IMR-90 (cell line): ENCODE data around the gene C1orf56. TPM values are rescaled to one million over a fixed set of nuclear protein-coding genes. Genes with fewer than 3 reads are reported as not detected.

Source experiments
- ATAC-seq: fragments of 200-7000 bp; cut with Tn5 transposase; 2 replicates; pipeline ENCODE4 v1.9.1; 2020; ENCODE audit warnings: low read depth, mild to moderate bottlenecking, moderate library complexity
- BruUV-seq: library from RNA; stranded (reverse); fragments of 400-500 nt; replicated peaks from 2 replicates; lab custom pipeline; 2021; lab: Mats Ljungman, UMichigan
- CTCF ChIA-PET: fragments of 300-600 bp; formaldehyde crosslinking; extraction: SDS; loops from one replicate; lab custom pipeline; 2021; ENCODE audit warnings: antibody characterized with exemption; lab: Yijun Ruan, JAX
- POLR2A ChIA-PET: fragments of 300-600 bp; sonication (Branson Sonifier 250); formaldehyde crosslinking; loops from one replicate; lab custom pipeline; 2022; ENCODE audit warnings: antibody characterized with exemption; ENCODE audit not compliant: unreplicated experiment; lab: Charles Lee
- DNase-seq: peaks from one replicate; pipeline ENCODE4 v3.0.0; 2013
- H2AFZ ChIP-seq: replicated peaks from 2 replicates; pipeline ENCODE3; 2013; ENCODE audit warnings: low read length, mild to moderate bottlenecking; ENCODE audit not compliant: poor library complexity
- H2AK5ac ChIP-seq: 2 replicates; pipeline ENCODE4 v1.6.1; 2013; ENCODE audit warnings: low read depth, low read length, inconsistent platforms
- H2AK9ac ChIP-seq: replicated peaks from 2 replicates; pipeline ENCODE3; 2013; ENCODE audit warnings: mild to moderate bottlenecking, low read depth, low read length, moderate library complexity; ENCODE audit not compliant: poor library complexity
- H2BK120ac ChIP-seq: 2 replicates; pipeline ENCODE4 v1.6.1; 2013; ENCODE audit warnings: low read depth, low read length, inconsistent platforms
- H2BK15ac ChIP-seq: 3 replicates; pipeline ENCODE4 v1.6.1; 2013; ENCODE audit warnings: low read depth, low read length, inconsistent platforms
- H2BK20ac ChIP-seq: 2 replicates; pipeline ENCODE4 v1.6.1; 2013; ENCODE audit warnings: low read depth, mild to moderate bottlenecking, inconsistent platforms, low read length, moderate library complexity
- H2BK5ac ChIP-seq: 2 replicates; pipeline ENCODE4 v1.6.1; 2013; ENCODE audit warnings: mild to moderate bottlenecking, low read depth, low read length, inconsistent platforms; ENCODE audit not compliant: poor library complexity, severe bottlenecking
- H3K14ac ChIP-seq: replicated peaks from 2 replicates; pipeline ENCODE4 v1.6.1; 2013; ENCODE audit warnings: low read depth, low read length, inconsistent platforms
- H3K18ac ChIP-seq: 2 replicates; pipeline ENCODE4 v1.6.1; 2013; ENCODE audit warnings: low read depth, low read length, control low read depth
- H3K23ac ChIP-seq: 2 replicates; pipeline ENCODE4 v1.6.1; 2013; ENCODE audit warnings: low read depth, low read length, inconsistent platforms
- H3K27ac ChIP-seq: 2 replicates; pipeline ENCODE4 v1.5.1; 2013; ENCODE audit warnings: mild to moderate bottlenecking, control low read depth, low read length; ENCODE audit not compliant: insufficient read depth
- H3K27me3 ChIP-seq: 2 replicates; pipeline ENCODE4 v1.6.1; 2013; ENCODE audit warnings: low read length; ENCODE audit not compliant: control insufficient read depth, insufficient read depth
- H3K36me3 ChIP-seq: 2 replicates; pipeline ENCODE4 v1.6.1; 2013; ENCODE audit warnings: low read length, mixed read lengths; ENCODE audit not compliant: control insufficient read depth, insufficient read depth
- H3K4ac ChIP-seq: 2 replicates; pipeline ENCODE4 v1.6.1; 2013; ENCODE audit warnings: low read depth, low read length, inconsistent platforms
- H3K4me1 ChIP-seq: 2 replicates; pipeline ENCODE4 v1.6.1; 2013; ENCODE audit warnings: low read length, mixed read lengths; ENCODE audit not compliant: control insufficient read depth, insufficient read depth
- H3K4me2 ChIP-seq: 2 replicates; pipeline ENCODE4 v1.6.1; 2013; ENCODE audit warnings: low read depth, mild to moderate bottlenecking, control low read depth, low read length, moderate library complexity
- H3K4me3 ChIP-seq: 2 replicates; pipeline ENCODE4 v1.5.1; 2013; ENCODE audit warnings: low read depth, mild to moderate bottlenecking, control low read depth, low read length, moderate library complexity; ENCODE audit not compliant: insufficient read depth
- H3K56ac ChIP-seq: 2 replicates; pipeline ENCODE4 v1.6.1; 2013; ENCODE audit warnings: low read length, inconsistent platforms; ENCODE audit not compliant: insufficient read depth; ENCODE audit errors: extremely low read depth
- H3K79me1 ChIP-seq, 2 experiments: 2 replicates each; pipeline ENCODE4 v1.6.1; 2013; ENCODE audit warnings: low read length in 2 of 2, inconsistent platforms in 1 of 2, low read depth in 1 of 2
- H3K9ac ChIP-seq: 2 replicates; pipeline ENCODE4 v1.6.1; 2013; ENCODE audit warnings: low read depth, low read length, control low read depth
- H3K9me1 ChIP-seq: 2 replicates; pipeline ENCODE4 v1.6.1; 2013; ENCODE audit warnings: low read length, inconsistent platforms; ENCODE audit not compliant: insufficient read depth
- H3K9me3 ChIP-seq: 2 replicates; pipeline ENCODE4 v1.6.1; 2013; ENCODE audit warnings: low read length; ENCODE audit not compliant: control insufficient read depth, insufficient read depth
- H4K20me1 ChIP-seq: 2 replicates; pipeline ENCODE4 v1.6.1; 2013; ENCODE audit warnings: low read length, inconsistent platforms; ENCODE audit not compliant: insufficient read depth
- H4K5ac ChIP-seq: 2 replicates; pipeline ENCODE4 v1.6.1; 2013; ENCODE audit warnings: mild to moderate bottlenecking, low read depth, low read length, control low read depth
- H4K8ac ChIP-seq, 2 experiments: 2 replicates each; pipeline ENCODE4 v1.6.1; 2013; ENCODE audit warnings: low read depth in 2 of 2, low read length in 2 of 2, control low read depth in 1 of 2, inconsistent platforms in 1 of 2
- H4K91ac ChIP-seq: 2 replicates; pipeline ENCODE4 v1.6.1; 2013; ENCODE audit warnings: low read depth, low read length, inconsistent platforms; ENCODE audit not compliant: insufficient read depth
- CTCF ChIP-seq: conservative IDR thresholded peaks from 2 replicates; pipeline ENCODE4 v1.5.1; 2012; ENCODE audit warnings: mild to moderate bottlenecking, low read depth, low read length, improper control_type of control experiment
- ELK1 ChIP-seq: fragments of 150-350 bp; IDR thresholded peaks from 2 replicates; pipeline ENCODE4 v1.6.1; 2016; ENCODE audit warnings: low read depth, mild to moderate bottlenecking, low read length, moderate library complexity, borderline replicate concordance
- MAFK ChIP-seq: IDR thresholded peaks from 2 replicates; pipeline ENCODE4 v1.6.1; 2012; ENCODE audit warnings: low read depth, low read length, improper control_type of control experiment
- MAZ ChIP-seq: IDR thresholded peaks from 2 replicates; pipeline ENCODE4 v1.6.1; 2012; ENCODE audit warnings: low read depth, mild to moderate bottlenecking, low read length, improper control_type of control experiment, moderate library complexity, borderline replicate concordance
- NFE2L2 ChIP-seq: fragments of 150-350 bp; IDR thresholded peaks from 2 replicates; pipeline ENCODE4 v1.6.1; 2016; ENCODE audit warnings: low read depth, mild to moderate bottlenecking, low read length
- RCOR1 ChIP-seq: IDR thresholded peaks from 2 replicates; pipeline ENCODE4 v1.6.1; 2012; ENCODE audit warnings: mild to moderate bottlenecking, low read length, improper control_type of control experiment; ENCODE audit not compliant: insufficient replicate concordance
- RFX5 ChIP-seq: IDR thresholded peaks from 2 replicates; pipeline ENCODE4 v1.8.0; 2012; ENCODE audit warnings: low read depth, mild to moderate bottlenecking, low read length, moderate library complexity
- SMC3 ChIP-seq: fragments of 150-350 bp; IDR thresholded peaks from 2 replicates; pipeline ENCODE4 v1.6.1; 2016; ENCODE audit warnings: low read depth, mild to moderate bottlenecking, antibody characterized with exemption, low read length, moderate library complexity
- USF2 ChIP-seq: fragments of 150-350 bp; IDR thresholded peaks from 2 replicates; pipeline ENCODE4 v1.6.1; 2017; ENCODE audit warnings: mild to moderate bottlenecking, antibody characterized with exemption, low read length, low read depth
- dilution Hi-C: fragments of 300-500 bp; cut with HindIII; formaldehyde crosslinking; loops from one replicate; pipeline ENCODE4 v1.14.3; 2018; ENCODE audit warnings: low sequenced_read_pairs; ENCODE audit not compliant: unreplicated experiment
- in situ Hi-C: fragments of 300-500 bp; cut with MboI; formaldehyde crosslinking; loops from 3 replicates; pipeline ENCODE4 v1.14.3; 2019; ENCODE audit warnings: low sequenced_read_pairs, inconsistent platforms, mixed read lengths
- intact Hi-C: fragments of 100-400 bp; cut with micrococcal nuclease; formaldehyde crosslinking; loops from 2 replicates; pipeline ENCODE4 v1.10.0; 2022
- polyA plus RNA-seq, 3 experiments: library from polyadenylated mRNA; depleted of rRNA; stranded (reverse); fragments of >200 nt; gene quantifications; 2 replicates each; pipeline ENCODE4 v1.2.3, GENCODE V29; 2012; ENCODE audit warnings: low replicate concordance in 1 of 3
- total RNA-seq: library from RNA; depleted of rRNA; stranded (reverse); fragments of >200 nt; gene quantifications from 2 replicates; pipeline ENCODE4 v1.2.3, GENCODE V29; 2012

Gene C1orf56
- total and polyA plus RNA-seq, 2 of the 4 experiments (the other 2 are of a cell fraction): 0.54 to 1.2 TPM

GRCh38 chr1:151026460-151026859, 21.1 kb upstream of the C1orf56 start:
- H2AK9ac ChIP-seq: no peak overlapping the region
- no peak overlapping the region for H2AFZ ChIP-seq
- no peak overlapping the region for H3K4me2 ChIP-seq
- H3K9me3 ChIP-seq: no peaks in the 10 kb centered on the region
- DNase-seq: no peak
- no peak overlapping the region for H2BK15ac ChIP-seq
- H3K9me1 ChIP-seq: no peaks in the 10 kb centered on the region
- no peak overlapping the region for H2BK20ac ChIP-seq
- POLR2A ChIA-PET: no interaction called here
- no peak overlapping the region for H3K9ac ChIP-seq
- no peak overlapping the region for H3K14ac ChIP-seq
- CTCF ChIA-PET: interaction anchor here (0.6 kb wide), 1 partner anchor 72 kb away, joined by 3 read pairs; no protein-coding TSS in a partner anchor
- in situ Hi-C loops: no loop called here
- no peaks in the 10 kb centered on the region for H3K4me1 ChIP-seq
- no peak overlapping the region for H3K18ac ChIP-seq
- no TSS peak for BruUV-seq
- no peak overlapping the region for H2BK120ac ChIP-seq
- no peaks in the 10 kb centered on the region; the same call in 1 of the 2 replicates for H4K20me1 ChIP-seq
- no peak overlapping the region for H4K8ac ChIP-seq
- H3K79me1 ChIP-seq: no peaks in the 10 kb centered on the region; a peak in 1 of 4 replicates
- H4K91ac ChIP-seq: no peak overlapping the region
- intact Hi-C loops: no loop called here
- no peak overlapping the region for H3K56ac ChIP-seq
- no peaks in the 10 kb centered on the region for H3K27me3 ChIP-seq
- H3K23ac ChIP-seq: no peak overlapping the region
- TF ChIP-seq USF2 (no peak), CTCF (no peak), ELK1 (no peak), MAZ (no peak), NFE2L2 (no peak), SMC3 (no peak), RFX5 (no peak), RCOR1 (no peak), MAFK (no peak)
- H2AK5ac ChIP-seq: no peak overlapping the region
- no peak overlapping the region for H3K4me3 ChIP-seq
- H3K36me3 ChIP-seq: peaks cover 18% of the 10 kb centered on the region
- no peak overlapping the region for H3K4ac ChIP-seq
- no peak for ATAC-seq
- no peak overlapping the region for H2BK5ac ChIP-seq
- dilution Hi-C loops: no loop called here
- no peak overlapping the region for H3K27ac ChIP-seq
- no peak overlapping the region for H4K5ac ChIP-seq
